HG03575 (cell line): ENCODE results near the gene CADM1.

ENCODE experiments used
- ATAC-seq: cut with Tn5 transposase; IDR thresholded peaks from one replicate; pipeline ENCODE4 v1.9.1; 2021; ENCODE audit not compliant: unreplicated experiment, insufficient number of reproducible peaks, low FRiP score; ENCODE audit errors: extremely low read depth

Gene CADM1

GRCh38 chr11:115379528-115379927, 124.7 kb downstream of the CADM1 start:
- ATAC-seq: no peak

- no peak for ATAC-seq
Measured at GRCh38 chr11:115378557-115378956, 125.7 kb downstream of the CADM1 start.

GRCh38 chr11:115377882-115378296, 126.3 kb downstream of the CADM1 start:
- no peak for ATAC-seq

- ATAC-seq: no peak
Measured at GRCh38 chr11:115368616-115369015, 135.6 kb downstream of the CADM1 start.

- no peak for ATAC-seq
Measured at GRCh38 chr11:115366826-115367225, 137.4 kb downstream of the CADM1 start.

- no peak for ATAC-seq
Measured at GRCh38 chr11:115365907-115366306, 138.3 kb downstream of the CADM1 start.

- ATAC-seq: no peak
Measured at GRCh38 chr11:115364896-115365295, 139.3 kb downstream of the CADM1 start.

GRCh38 chr11:115363921-115364320, 140.3 kb downstream of the CADM1 start:
- ATAC-seq: no peak

- ATAC-seq: no peak
Measured at GRCh38 chr11:115363426-115363825, 140.8 kb downstream of the CADM1 start.

GRCh38 chr11:115362997-115363396, 141.2 kb downstream of the CADM1 start:
- ATAC-seq: no peak

GRCh38 chr11:115361025-115361424, 143.2 kb downstream of the CADM1 start:
- no peak for ATAC-seq

- no peak for ATAC-seq
Measured at GRCh38 chr11:115360186-115360824, 143.9 kb downstream of the CADM1 start.

GRCh38 chr11:115357066-115357465, 147.1 kb downstream of the CADM1 start:
- ATAC-seq: no peak

GRCh38 chr11:115352805-115353485, 151.3 kb downstream of the CADM1 start:
- no peak for ATAC-seq

- no peak for ATAC-seq
Measured at GRCh38 chr11:115349335-115350017, 154.7 kb downstream of the CADM1 start.

- no peak for ATAC-seq
Measured at GRCh38 chr11:115348416-115348815, 155.8 kb downstream of the CADM1 start.

- no peak for ATAC-seq
Measured at GRCh38 chr11:115347106-115347505, 157.1 kb downstream of the CADM1 start.

GRCh38 chr11:115345840-115346239, 158.4 kb downstream of the CADM1 start:
- no peak for ATAC-seq

- ATAC-seq: no peak
Measured at GRCh38 chr11:115345361-115345760, 158.9 kb downstream of the CADM1 start.

GRCh38 chr11:115344846-115345245, 159.4 kb downstream of the CADM1 start:
- no peak for ATAC-seq
